GM12891 (cell line): ENCODE measurements around the gene ZNF74.

Source experiments
- POLR2A ChIP-seq: IDR thresholded peaks from 2 replicates; pipeline ENCODE4 v1.6.1; 2011; ENCODE audit warnings: low read depth, low read length, control low read depth
- POLR2AphosphoS5 ChIP-seq: IDR thresholded peaks from 2 replicates; pipeline ENCODE4 v1.6.1; 2011; ENCODE audit warnings: low read depth, low read length, control low read depth
- POU2F2 ChIP-seq: IDR thresholded peaks from 2 replicates; pipeline ENCODE4 v1.6.1; 2011; ENCODE audit warnings: low read depth, mild to moderate bottlenecking, control low read depth, low read length, moderate library complexity
- SPI1 ChIP-seq: IDR thresholded peaks from 2 replicates; pipeline ENCODE4 v1.6.1; 2011; ENCODE audit warnings: low read depth, low read length, control low read depth
- TAF1 ChIP-seq: IDR thresholded peaks from 2 replicates; pipeline ENCODE4 v1.6.1; 2011; ENCODE audit warnings: low read depth, low read length, control low read depth

DNA sequence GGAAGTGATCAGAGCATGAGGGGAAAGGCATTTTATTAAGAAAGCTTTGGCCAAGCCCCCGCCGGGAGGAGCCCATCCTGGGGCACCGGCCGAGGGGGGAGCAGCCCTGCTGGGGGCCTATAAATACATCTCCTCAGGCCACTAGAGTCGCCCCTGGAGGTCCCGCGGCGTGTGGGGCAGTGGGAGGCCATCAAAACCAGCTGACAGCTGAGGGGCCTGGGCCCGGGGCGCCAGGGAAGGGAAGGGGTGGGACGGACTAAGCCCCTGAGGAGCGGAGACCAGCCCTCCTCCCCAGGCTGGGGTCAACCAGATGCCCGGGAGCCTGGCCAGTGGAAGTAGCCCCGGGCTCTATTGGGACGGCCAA is 30.6 kb downstream of the ZNF74 start:
- TF ChIP-seq POLR2A (no peak), POLR2AphosphoS5 (no peak), TAF1 (no peak), SPI1 (no peak), POU2F2 (no peak)
